Dermis microvascular lymphatic vessel endothelial cell (primary cell): Measurements from ENCODE around the gene EPB41L3. TPM values are rescaled to one million over a fixed set of nuclear protein-coding genes. Genes with fewer than 3 reads are reported as not detected.

ENCODE experiments used
- DNase-seq, 2 donors: peaks; one replicate each; pipeline versions ENCODE4 v3.0.0 to v3.0.0-alpha.2; 2010; ENCODE audit warnings: low read depth in 2 of 2
- total RNA-seq: library from RNA; depleted of rRNA; stranded (reverse); fragments of >200 nt; gene quantifications from 2 replicates; pipeline ENCODE4 v1.2.1, GENCODE V29; 2014

Gene EPB41L3
- 4.5 and 10.0 TPM in 2 replicates for total RNA-seq

DNA sequence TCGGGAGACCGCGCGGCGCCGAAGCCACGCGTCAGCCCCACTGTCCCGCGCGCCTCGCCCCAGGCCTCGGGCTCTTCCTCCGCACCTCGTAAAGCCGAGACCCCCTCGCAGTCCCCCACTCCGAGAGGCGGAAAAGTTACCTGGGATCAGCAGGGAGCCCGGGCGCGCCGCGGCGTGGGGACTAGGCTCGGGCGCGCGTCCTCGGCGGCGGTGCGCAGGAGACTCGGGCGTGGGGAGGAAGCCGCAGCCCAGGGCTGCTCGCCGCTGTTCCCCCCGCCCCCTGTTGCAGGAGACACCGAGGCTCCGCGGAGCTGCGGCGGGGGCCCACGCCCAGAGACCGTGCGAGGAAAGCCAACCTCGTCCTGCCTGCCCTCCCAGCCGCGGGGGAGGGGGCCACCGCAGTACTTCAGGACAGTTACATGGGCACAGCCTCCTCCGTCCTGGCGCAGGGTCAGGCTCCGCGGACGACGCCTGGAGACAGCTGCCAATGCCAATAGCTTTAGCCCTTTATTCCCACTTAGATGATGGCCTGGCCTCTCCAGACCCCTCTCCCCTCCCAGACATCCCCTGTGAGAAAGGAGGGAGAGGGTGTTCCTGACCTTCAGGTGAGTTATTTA, at the start of gene EPB41L3:
Gene EPB41L3 (minus strand): TSS at position 225 of the 617 bp plus-strand sequence. CDS start 54,814 bp downstream, outside the sequence.
- DNase-seq: peak in 1 of 2 donors; percentile 49

DNA sequence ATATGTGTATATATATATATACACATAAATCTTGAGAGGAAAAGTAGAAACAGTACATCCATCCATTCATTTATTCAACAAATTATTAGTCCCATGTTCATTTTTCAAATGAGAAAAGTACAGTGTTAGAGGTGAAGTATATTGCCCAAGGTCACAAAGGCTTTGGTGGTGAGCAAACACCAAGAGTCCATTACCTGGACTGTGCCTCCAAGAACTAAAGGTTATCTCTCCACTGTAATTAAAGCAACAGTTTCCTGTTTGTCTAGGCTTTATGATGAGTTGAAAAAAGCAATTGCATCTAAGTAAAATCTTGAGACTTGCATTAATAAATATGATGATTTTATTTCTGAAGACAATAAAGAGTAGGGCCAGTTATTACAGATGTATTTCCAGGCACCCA, 44.7 kb upstream of the EPB41L3 start:
- DNase-seq: no peak

DNA sequence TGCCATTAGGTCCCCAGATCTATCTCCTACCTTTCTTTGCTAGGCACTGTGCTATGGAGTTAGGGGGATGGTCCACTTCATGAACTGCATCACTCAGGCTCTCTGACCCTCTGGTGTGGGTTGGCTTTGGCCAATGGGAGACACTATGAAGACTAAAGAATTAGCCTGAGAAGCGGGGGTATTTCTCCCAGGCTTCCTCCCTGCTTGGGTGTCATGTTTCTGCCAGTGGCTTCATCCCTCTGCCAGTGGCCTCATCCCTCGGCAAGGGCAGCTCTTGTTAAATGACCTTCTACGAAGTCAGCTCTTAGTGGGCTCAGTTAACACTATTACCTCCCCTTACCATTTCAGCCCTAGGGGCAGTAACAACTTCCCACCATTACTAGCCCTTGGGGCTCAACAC, 41.9 kb upstream of the EPB41L3 start:
- DNase-seq: no peak

- no peak for DNase-seq
Observed at GRCh38 chr18:5584746-5585417, 41.1 kb upstream of the EPB41L3 start.

- peak in 1 of 2 donors; percentile 29 for DNase-seq
Observed at GRCh38 chr18:5582849-5583681, 39.3 kb upstream of the EPB41L3 start.

DNA sequence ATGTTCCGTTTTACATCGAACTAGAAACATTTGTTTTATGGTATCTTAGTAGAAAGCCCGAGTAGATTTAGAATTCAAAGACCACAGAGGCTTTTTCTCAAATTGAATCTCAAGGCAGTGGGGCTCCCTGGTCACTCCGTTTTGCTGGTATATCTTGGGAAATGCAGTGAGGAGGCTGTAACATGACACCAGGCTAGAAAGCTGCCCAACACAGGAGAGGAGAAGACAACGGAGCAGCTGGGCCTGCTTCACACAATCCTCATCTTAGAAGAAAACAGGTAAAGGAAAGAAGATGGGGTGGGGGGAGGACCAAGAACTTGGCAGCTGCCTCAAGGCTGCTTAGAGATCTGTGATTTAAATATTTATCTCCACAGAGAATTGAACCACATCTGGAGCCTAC, 38.3 kb upstream of the EPB41L3 start:
- no peak for DNase-seq

DNA sequence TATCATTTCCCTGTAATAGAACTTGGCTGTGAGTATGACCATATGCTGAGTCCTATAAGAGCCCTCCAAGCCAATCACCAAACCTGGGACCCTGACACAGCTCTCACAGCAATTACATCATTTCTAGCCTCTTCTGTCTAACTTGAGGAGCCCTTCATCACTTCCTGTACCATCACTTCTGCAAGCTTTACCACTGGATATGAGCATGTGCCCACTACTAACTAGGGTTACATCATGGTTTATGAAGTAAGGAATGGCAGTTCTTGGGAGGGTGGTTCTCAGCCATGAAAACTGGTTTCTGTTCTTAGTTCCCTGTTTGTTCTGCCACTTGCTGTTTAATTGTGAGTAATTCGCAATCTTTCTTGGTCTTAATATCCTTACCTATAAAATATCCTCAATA, 31.0 kb upstream of the EPB41L3 start:
- DNase-seq: no peak

DNA sequence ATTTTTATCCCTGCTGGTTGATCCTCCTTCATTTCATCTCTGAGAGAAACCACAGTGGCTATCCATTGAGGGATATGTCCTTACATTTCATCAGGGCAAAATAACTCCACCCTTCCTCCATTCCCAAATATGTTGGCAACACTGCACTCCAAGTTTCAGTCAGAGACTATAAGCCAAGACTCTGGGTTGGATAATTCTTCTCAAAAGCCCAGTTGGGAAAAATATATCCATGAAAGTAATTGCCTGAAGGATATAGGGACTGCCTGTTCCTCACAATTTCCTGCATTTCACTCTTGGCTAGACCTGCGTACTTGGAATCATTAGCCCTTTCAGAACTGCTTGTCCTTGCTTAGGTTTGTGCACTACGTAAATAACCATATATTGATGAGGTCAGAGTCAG, 27.9 kb upstream of the EPB41L3 start:
- DNase-seq: no peak

DNA sequence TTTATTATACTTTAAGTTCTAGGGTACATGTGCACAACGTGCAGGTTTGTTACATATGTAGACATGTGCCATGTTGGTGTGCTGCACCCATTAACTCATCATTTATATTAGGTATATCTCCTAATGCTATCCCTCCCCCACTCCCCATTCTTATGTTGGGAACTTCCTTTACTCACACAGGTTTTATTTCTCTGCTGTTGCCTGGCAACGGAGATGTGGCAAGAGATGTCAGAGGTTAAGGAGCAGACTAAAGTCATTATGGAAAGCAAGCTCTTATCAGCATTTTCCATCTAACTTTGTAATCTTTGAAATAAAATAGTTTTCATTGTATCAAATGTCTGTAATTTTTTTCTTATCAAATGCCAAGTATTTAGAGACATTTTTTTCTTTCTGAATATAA, 26.8 kb upstream of the EPB41L3 start:
- DNase-seq: peak in 1 of 2 donors; percentile 63

GRCh38 chr18:5568416-5568815, 24.6 kb upstream of the EPB41L3 start:
- DNase-seq: no peak

DNA sequence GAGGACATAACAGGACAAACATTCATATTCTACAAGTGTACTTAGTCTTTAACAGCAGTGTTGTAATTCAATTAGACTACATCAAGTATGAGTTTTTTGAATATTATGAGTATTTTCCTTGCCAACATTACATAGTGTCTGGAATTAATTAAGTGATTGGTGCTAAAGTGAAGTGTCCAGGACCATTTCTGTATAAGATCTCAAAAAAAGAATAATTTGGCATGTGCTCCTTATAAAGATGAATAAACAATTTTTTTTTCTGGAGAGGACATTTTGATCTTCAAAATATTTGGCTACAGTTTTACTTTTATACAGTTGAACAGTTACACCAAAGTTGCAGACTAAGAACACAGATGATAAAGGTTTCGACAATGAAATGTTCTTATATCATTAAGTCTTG, 15.1 kb upstream of the EPB41L3 start:
- DNase-seq: no peak

DNA sequence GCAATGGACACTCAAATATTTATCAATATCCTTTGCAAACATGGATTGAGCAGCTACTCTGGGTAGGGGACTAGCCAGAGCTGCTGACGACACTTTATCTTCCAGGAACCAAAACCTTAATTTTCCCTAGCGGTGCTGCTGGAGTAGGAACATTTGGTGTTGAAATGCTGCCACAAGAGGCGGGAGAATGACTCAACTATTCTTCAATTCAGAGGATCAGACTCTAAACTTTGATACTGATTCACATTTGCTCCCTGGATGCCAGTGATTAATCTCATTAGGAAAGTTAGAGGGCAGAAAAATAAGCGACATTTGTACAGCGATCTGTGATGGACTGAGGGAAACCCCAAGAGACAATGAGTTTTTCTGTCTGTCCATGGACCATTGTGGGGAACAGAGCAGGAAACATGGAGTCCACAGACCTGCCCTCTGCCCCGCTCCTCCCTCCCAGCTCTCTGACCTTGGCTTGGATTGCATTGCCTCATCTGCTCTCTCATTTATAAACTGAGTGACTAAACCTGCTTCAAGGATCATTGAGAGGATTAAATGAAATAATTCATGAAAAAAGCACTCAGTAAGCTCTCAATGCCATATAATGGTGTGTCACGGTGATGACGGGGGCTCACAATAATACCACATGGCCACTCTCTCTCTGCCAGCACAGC, 12.6 kb upstream of the EPB41L3 start:
- no peak for DNase-seq

GRCh38 chr18:5554629-5555028, 10.8 kb upstream of the EPB41L3 start:
- DNase-seq: no peak

DNA sequence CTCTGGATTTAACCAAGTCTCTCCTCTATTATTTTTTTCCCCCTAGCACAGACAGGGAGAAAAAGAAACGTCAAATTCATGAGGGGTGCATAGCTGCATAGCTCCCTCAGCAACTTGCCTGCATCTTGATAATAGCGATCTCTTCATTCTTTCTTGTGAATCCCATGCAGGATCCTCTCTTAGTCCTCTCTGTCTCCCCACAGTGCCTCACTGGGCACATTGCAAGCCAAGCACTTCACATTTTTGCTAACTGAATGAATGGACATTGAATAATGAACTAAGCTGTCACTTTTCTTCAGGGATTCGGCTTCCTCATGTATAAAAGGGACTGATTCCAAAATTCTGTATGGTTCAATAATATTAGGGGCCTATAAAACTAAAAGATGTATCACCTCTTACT, 2.9 kb upstream of the EPB41L3 start:
- DNase-seq: peak in 1 of 2 donors; percentile 65

GRCh38 chr18:5543036-5543680, 639 bp downstream of the EPB41L3 start:
- peak in 1 of 2 donors; percentile 22 for DNase-seq

DNA sequence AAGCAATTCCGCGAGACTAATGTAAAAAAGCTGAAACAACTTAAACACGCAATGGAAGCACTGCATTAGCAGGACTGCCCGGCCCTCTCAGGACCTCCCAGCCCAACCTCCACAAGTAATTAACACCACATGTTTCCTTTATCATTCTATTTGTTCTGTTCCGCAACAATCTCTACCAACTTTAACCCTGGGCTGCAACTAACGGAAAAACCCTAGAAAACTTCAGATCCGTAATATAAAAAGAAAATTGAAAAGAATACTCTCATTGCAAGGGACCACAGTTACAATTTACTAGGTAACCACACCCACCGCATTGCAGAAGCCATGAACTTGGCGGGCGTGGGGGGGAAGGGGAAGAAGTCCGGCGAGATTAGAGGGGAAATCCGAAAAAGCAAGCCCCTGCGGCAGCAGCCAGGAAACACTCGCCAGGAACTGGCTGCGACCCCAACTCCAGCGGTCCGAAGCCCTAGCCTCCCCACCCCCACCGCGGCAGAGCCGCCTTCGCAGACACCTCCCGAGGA, 1.2 kb downstream of the EPB41L3 start:
- peak in 1 of 2 donors; percentile 10 for DNase-seq

- no peak for DNase-seq
Observed at GRCh38 chr18:5541644-5542043, 2.2 kb downstream of the EPB41L3 start.

DNA sequence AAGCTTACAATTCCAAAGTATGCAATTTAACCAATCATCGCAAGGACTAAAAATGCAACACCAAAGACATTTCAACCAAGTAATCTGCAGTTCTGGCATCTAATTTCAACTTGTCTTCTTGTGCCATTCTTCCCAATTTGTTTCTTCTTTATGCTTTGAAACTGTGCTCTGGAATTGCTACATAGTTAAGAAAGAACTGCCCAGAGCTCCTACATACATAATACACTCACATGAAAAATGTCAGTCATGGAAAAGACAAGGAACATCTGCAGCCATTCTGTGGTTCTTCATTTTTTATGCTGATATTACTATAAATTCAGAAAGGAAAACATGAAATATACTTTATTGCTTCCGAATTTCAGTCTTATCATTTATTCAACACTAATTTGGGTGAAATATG, 4.4 kb downstream of the EPB41L3 start:
- no peak for DNase-seq

- no peak for DNase-seq
Observed at GRCh38 chr18:5538544-5538943, 5.3 kb downstream of the EPB41L3 start.

DNA sequence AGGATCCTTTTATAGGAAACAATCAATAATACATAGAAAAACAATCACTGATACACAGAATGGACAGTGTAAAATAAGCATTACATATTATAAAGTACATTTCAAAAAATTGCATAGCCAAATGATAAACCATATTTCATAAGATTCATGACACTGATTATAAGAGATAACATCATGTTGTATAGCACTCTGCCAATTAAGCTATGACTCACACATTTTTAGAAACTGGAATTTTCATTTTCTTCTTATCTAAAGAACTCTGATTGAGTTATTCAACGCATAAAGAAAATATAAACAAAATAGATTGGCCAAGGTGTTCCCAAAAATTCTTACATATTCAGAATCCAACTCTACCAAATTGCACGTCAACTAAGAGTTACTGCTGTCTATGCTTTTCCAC, 5.9 kb downstream of the EPB41L3 start:
- DNase-seq: no peak

DNA sequence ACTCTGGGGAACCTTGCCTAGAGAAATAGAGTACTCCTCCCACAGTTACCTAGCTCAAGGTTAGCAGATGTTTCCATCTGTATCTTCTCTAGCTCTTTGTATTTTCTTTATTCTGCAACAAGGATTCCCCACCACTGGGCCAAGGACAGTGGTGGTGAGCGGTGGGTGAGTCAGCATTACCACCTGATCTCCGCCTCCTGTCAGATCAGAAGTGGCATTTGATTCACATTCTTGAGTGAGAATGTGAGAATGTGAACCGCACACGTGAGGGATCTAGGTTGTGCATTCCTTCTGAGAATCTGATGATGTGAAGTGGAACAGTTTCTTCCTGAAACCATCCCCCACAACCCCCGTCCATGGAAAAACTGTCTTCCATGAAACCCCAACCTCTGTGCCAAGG, 9.0 kb downstream of the EPB41L3 start:
- DNase-seq: no peak
